Right atrium auricular region (tissue), 2 donors: ENCODE results near the gene NGEF. TPM values are rescaled to one million over a fixed set of nuclear protein-coding genes. Genes with fewer than 3 reads are reported as not detected.

Experiments
- DNase-seq: peaks from one replicate; pipeline ENCODE4 v3.0.0-alpha.2; 2019; ENCODE audit warnings: low spot score
- H3K27ac ChIP-seq, 2 donors: fragments of 200-600 bp; sonication (generic); 1 replicate in 1 of 2; 2 replicates in 1 of 2; pipeline ENCODE4 v1.5.1; 2016 to 2019
- H3K27me3 ChIP-seq, 2 donors: fragments of 200-600 bp; sonication (generic); one replicate each; pipeline versions ENCODE4 v1.5.1 to v1.6.0; 2017 to 2019
- H3K36me3 ChIP-seq: fragments of 200-600 bp; sonication (generic); one replicate; pipeline ENCODE4 v1.5.1; 2016
- H3K4me1 ChIP-seq, 2 donors: fragments of 200-600 bp; sonication (generic); one replicate each; pipeline versions ENCODE4 v1.5.1 to v1.6.0; 2017 to 2019
- H3K4me3 ChIP-seq, 2 donors: fragments of 200-600 bp; sonication (generic); 1 replicate in 1 of 2; 2 replicates in 1 of 2; pipeline ENCODE4 v1.5.1; 2017 to 2019; ENCODE audit warnings: mild to moderate bottlenecking in 1 of 2, moderate library complexity in 1 of 2
- H3K9me3 ChIP-seq, 2 donors: fragments of 200-600 bp; sonication (generic); one replicate each; pipeline ENCODE4 v1.5.1; 2019
- CTCF ChIP-seq, 2 donors: fragments of 200-600 bp; sonication (generic); IDR thresholded peaks; one replicate each; pipeline ENCODE4 v1.5.1; 2019; ENCODE audit warnings: antibody characterized with exemption in 2 of 2
- total RNA-seq, 2 donors: library from RNA; depleted of rRNA; stranded (reverse); fragments of >200 nt; gene quantifications; one replicate each; pipeline ENCODE4 v1.1.0, GENCODE V29; 2016

Gene NGEF
- total RNA-seq, 2 donors from 2014 or later: 1.4 to 4.8 TPM

GRCh38 chr2:232873909-232874641, 139.0 kb downstream of the NGEF start:
- Histone ChIP-seq H3K4me3 (no peak overlapping the region), H3K36me3 (no peaks in the 10 kb centered on the region), H3K9me3 (no peaks in the 10 kb centered on the region), H3K27ac (no peak overlapping the region), H3K27me3 (peaks cover 0 to 6% of the 10 kb centered on the region in 2 donors), H3K4me1 (peaks cover 0 to 15% of the 10 kb centered on the region in 2 donors)
- TF ChIP-seq CTCF (IDR thresholded peaks at IDR 0.05): no peak
- DNase-seq: no peak

- TF ChIP-seq CTCF (IDR thresholded peaks at IDR 0.05): no peak
- no peak overlapping the region for H3K27ac ChIP-seq
- no peak for DNase-seq
Measured at GRCh38 chr2:232873292-232873908, 139.7 kb downstream of the NGEF start.

GRCh38 chr2:232872826-232873225, 140.2 kb downstream of the NGEF start:
- H3K4me1 ChIP-seq: peaks cover 0 to 15% of the 10 kb centered on the region in 2 donors
- H3K27ac ChIP-seq: no peak overlapping the region
- no peak for TF ChIP-seq CTCF (IDR thresholded peaks at IDR 0.05)
- no peaks in the 10 kb centered on the region for H3K36me3 ChIP-seq
- no peak for DNase-seq
- H3K27me3 ChIP-seq: peaks cover 0 to 6% of the 10 kb centered on the region in 2 donors
- H3K9me3 ChIP-seq: no peaks in the 10 kb centered on the region
- H3K4me3 ChIP-seq: no peak overlapping the region

More at GRCh38 chr2:232873292-232873908, 139.7 kb downstream of the NGEF start:
- Histone ChIP-seq H3K9me3 (no peaks in the 10 kb centered on the region), H3K36me3 (no peaks in the 10 kb centered on the region), H3K4me1 (peaks cover 0 to 15% of the 10 kb centered on the region in 2 donors), H3K27me3 (peaks cover 0 to 6% of the 10 kb centered on the region in 2 donors), H3K4me3 (no peak overlapping the region)

GRCh38 chr2:232871835-232872736, 141.0 kb downstream of the NGEF start:
- H3K9me3 ChIP-seq: no peaks in the 10 kb centered on the region
- H3K4me3 ChIP-seq: no peak overlapping the region
- peaks cover 0 to 15% of the 10 kb centered on the region in 2 donors for H3K4me1 ChIP-seq
- no peaks in the 10 kb centered on the region for H3K36me3 ChIP-seq
- no peak for DNase-seq
- no peak overlapping the region for H3K27ac ChIP-seq
- no peak for TF ChIP-seq CTCF (IDR thresholded peaks at IDR 0.05)
- H3K27me3 ChIP-seq: peaks cover 0 to 6% of the 10 kb centered on the region in 2 donors

- Histone ChIP-seq H3K36me3 (no peaks in the 10 kb centered on the region), H3K4me3 (no peak overlapping the region), H3K4me1 (peaks cover 0 to 9% of the 10 kb centered on the region in 2 donors), H3K27ac (no peak overlapping the region), H3K27me3 (peaks cover 0 to 6% of the 10 kb centered on the region in 2 donors), H3K9me3 (no peaks in the 10 kb centered on the region)
- no peak for DNase-seq
- TF ChIP-seq CTCF (IDR thresholded peaks at IDR 0.05): no peak
Measured at GRCh38 chr2:232871418-232871834, 141.6 kb downstream of the NGEF start.
